ENCODE data around the gene SEC24D. TPM values are rescaled to one million over a fixed set of nuclear protein-coding genes. Genes with fewer than 3 reads are reported as not detected.

The SEC24D gene
- total RNA-seq, 6 donors from 2014 or later = 33.5 to 86.7 (median 50.3) TPM

- DNase-seq (no peak), ATAC-seq (ENCODE audit: low FRiP score in 2 of 2) (no peak)
- H3K36me3 ChIP-seq = no peaks in the 10 kb centered on the region
- TF ChIP-seq POLR2A (IDR thresholded peaks at IDR 0.05) = no peak
- TF ChIP-seq POLR2AphosphoS5 (IDR thresholded peaks at IDR 0.05) = no peak
- no peak for TF ChIP-seq EP300 (IDR thresholded peaks at IDR 0.05)
- TF ChIP-seq, protein P1, sequence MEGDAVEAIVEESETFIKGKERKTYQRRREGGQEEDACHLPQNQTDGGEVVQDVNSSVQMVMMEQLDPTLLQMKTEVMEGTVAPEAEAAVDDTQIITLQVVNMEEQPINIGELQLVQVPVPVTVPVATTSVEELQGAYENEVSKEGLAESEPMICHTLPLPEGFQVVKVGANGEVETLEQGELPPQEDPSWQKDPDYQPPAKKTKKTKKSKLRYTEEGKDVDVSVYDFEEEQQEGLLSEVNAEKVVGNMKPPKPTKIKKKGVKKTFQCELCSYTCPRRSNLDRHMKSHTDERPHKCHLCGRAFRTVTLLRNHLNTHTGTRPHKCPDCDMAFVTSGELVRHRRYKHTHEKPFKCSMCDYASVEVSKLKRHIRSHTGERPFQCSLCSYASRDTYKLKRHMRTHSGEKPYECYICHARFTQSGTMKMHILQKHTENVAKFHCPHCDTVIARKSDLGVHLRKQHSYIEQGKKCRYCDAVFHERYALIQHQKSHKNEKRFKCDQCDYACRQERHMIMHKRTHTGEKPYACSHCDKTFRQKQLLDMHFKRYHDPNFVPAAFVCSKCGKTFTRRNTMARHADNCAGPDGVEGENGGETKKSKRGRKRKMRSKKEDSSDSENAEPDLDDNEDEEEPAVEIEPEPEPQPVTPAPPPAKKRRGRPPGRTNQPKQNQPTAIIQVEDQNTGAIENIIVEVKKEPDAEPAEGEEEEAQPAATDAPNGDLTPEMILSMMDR (IDR thresholded peaks at IDR 0.05) = no peak
- no peak overlapping the region for H3K4me3 ChIP-seq
- WGBS, 2 donors = 92 to 94% methylated on average over 2 of the region's 2 CpGs
- H3K4me1 ChIP-seq = peaks cover 7 to 16% (median 14%) of the 10 kb centered on the region in 4 donors
- no peak overlapping the region for H3K27ac ChIP-seq
- H3K9me3 ChIP-seq = no peaks in the 10 kb centered on the region
- no peaks in the 10 kb centered on the region for H3K27me3 ChIP-seq
Measured at GRCh38 chr4:118775405-118775804, 60.5 kb downstream of the SEC24D start.

DNA sequence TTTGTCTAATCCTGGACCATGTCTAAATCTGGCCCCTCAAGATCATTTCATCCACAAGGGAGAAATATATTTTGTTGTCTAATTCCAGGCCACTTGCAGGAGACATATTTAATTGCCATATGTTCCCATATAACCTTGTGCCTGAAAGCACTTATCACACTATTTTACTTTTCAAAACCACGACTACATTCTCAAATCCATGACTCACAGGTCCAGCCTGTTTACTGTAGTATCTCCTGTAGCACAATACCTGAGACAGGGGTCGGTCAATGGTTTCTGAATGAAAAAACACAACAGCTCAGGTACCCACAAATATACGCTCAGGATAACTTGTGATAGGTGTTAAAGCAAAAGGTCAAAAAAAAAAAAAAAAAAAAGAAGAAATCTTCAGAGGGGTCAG is 60.9 kb downstream of the SEC24D start:
- H3K27ac ChIP-seq = no peak overlapping the region
- no peak for DNase-seq
- WGBS, 2 donors = 86 to 87% methylated on average over 3 of the region's 3 CpGs

DNA sequence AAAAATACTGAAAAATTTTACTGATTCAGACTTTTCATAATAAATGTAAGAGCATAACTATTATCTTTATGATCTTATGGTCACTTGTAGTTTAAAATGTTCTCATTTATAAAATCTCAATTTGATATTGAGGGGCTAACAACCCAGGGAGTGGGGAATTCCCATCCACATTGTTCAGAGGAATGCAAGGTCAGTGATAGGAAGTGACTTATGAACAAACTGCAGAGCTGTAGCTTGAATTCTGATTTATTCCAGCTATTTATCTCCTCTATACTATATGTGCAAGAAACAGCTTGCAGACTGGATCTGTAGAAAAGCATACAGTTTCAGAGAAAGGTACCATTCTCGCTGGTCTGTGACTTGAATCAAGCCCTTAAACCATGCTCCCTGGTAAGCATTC is 61.6 kb downstream of the SEC24D start:
- ATAC-seq (ENCODE audit: low FRiP score in 2 of 2) (no peak), DNase-seq (no peak)
- no peaks in the 10 kb centered on the region for H3K9me3 ChIP-seq
- no peak overlapping the region for H3K27ac ChIP-seq
- peaks cover 0 to 7% (median 0%) of the 10 kb centered on the region in 4 donors for H3K36me3 ChIP-seq
- H3K4me3 ChIP-seq = no peak overlapping the region
- no peak for TF ChIP-seq EP300 (IDR thresholded peaks at IDR 0.05)
- no peak for TF ChIP-seq POLR2AphosphoS5 (IDR thresholded peaks at IDR 0.05)
- TF ChIP-seq, protein P1 (IDR thresholded peaks at IDR 0.05) = no peak
- no peak for TF ChIP-seq POLR2A (IDR thresholded peaks at IDR 0.05)
- 58 to 93% methylated on average over 1 of the region's 1 CpG for WGBS, 2 donors
- H3K27me3 ChIP-seq = no peaks in the 10 kb centered on the region
- peaks cover 7 to 16% (median 14%) of the 10 kb centered on the region in 4 donors for H3K4me1 ChIP-seq

More for the DNA sequence above, 60.9 kb downstream of the SEC24D start:
- H3K4me3 ChIP-seq = no peak overlapping the region
- TF ChIP-seq, protein P1 (IDR thresholded peaks at IDR 0.05) = no peak
- TF ChIP-seq POLR2AphosphoS5 (IDR thresholded peaks at IDR 0.05) = no peak
- TF ChIP-seq POLR2A (IDR thresholded peaks at IDR 0.05) = no peak
- no peak for TF ChIP-seq EP300 (IDR thresholded peaks at IDR 0.05)
- H3K9me3 ChIP-seq = no peaks in the 10 kb centered on the region
- H3K4me1 ChIP-seq = peaks cover 7 to 16% (median 14%) of the 10 kb centered on the region in 4 donors
- H3K36me3 ChIP-seq = peaks cover 0 to 3% (median 0%) of the 10 kb centered on the region in 4 donors
- no peak for ATAC-seq (ENCODE audit: low FRiP score in 2 of 2)
- no peaks in the 10 kb centered on the region for H3K27me3 ChIP-seq

- DNase-seq (no peak), ATAC-seq (ENCODE audit: low FRiP score in 2 of 2) (no peak)
- Histone ChIP-seq H3K27ac (peak overlapping the region in 1 of 4 donors; percentile 15), H3K9me3 (no peaks in the 10 kb centered on the region), H3K4me3 (no peak overlapping the region), H3K36me3 (peaks cover 0 to 7% (median 0%) of the 10 kb centered on the region in 4 donors), H3K4me1 (peaks cover 7 to 16% (median 14%) of the 10 kb centered on the region in 4 donors), H3K27me3 (no peaks in the 10 kb centered on the region)
- WGBS, 2 donors = 69 to 71% methylated on average over 2 of the region's 2 CpGs
- no peak for TF ChIP-seq POLR2A (IDR thresholded peaks at IDR 0.05)
- no peak for TF ChIP-seq EP300 (IDR thresholded peaks at IDR 0.05)
- TF ChIP-seq, protein P1 (IDR thresholded peaks at IDR 0.05) = no peak
- TF ChIP-seq POLR2AphosphoS5 (IDR thresholded peaks at IDR 0.05) = no peak
Measured at GRCh38 chr4:118773429-118773792, 62.5 kb downstream of the SEC24D start.

DNA sequence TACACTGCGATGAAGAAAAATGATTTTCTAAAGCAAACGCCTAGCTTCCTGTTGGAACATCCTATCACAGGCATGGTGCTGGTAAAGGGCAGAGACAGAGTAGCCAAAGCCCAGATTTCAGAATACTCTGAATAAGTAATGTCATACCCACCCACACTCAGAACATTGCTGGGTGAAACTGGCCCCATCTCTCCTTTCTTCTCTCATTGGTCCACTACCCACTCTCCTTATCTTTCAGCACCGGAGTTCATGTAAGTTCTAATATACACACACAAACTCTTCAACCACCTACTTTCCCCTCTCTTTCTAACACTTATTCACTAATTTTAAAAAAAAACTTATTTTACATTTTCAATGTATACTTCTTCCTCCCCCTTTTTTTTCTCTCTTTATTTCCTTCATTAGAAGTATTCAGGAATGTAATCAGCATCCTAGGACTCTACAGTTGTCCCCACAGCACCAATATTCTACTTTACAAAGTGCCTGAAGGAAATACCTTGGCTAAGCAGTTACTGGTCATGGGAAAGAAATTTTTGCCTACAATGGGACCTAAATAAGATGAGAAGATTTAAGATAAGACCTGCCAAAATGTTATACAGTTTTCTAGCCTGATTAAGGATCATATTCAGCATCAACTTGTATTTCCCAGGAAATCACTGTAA is 63.0 kb downstream of the SEC24D start:
- DNase-seq = no peak
- 36 to 48% methylated on average over 3 of the region's 3 CpGs for WGBS, 2 donors
- no peaks in the 10 kb centered on the region for H3K27me3 ChIP-seq
- H3K9me3 ChIP-seq = no peaks in the 10 kb centered on the region
- TF ChIP-seq, protein P1 (IDR thresholded peaks at IDR 0.05) = no peak
- TF ChIP-seq POLR2AphosphoS5 (IDR thresholded peaks at IDR 0.05) = no peak
- no peak for TF ChIP-seq EP300 (IDR thresholded peaks at IDR 0.05)
- TF ChIP-seq POLR2A (IDR thresholded peaks at IDR 0.05) = no peak
- no peak overlapping the region for H3K4me3 ChIP-seq
- peak overlapping the region in 1 of 4 donors; percentile 15 for H3K27ac ChIP-seq
- peaks cover 7 to 16% (median 14%) of the 10 kb centered on the region in 4 donors for H3K4me1 ChIP-seq
- H3K36me3 ChIP-seq = peaks cover 0 to 10% (median 1%) of the 10 kb centered on the region in 4 donors
- ATAC-seq (ENCODE audit: low FRiP score in 2 of 2) = peak in 1 of 2 donors; percentile 22
